Vagina (tissue), 2 donors: ENCODE results near the gene SURF2.

ENCODE experiments used
- CTCF ChIP-seq, 3 experiments: fragments of 450-650 bp in 2 of 3; fragments of 200-600 bp in 1 of 3; sonication (generic) in 1 of 3; IDR thresholded peaks; one replicate each; pipeline ENCODE4 v1.5.1; 2017 to 2019; ENCODE audit warnings: antibody characterized with exemption in 3 of 3, mild to moderate bottlenecking in 2 of 3, moderate library complexity in 2 of 3
- POLR2A ChIP-seq, 2 donors: fragments of 450-650 bp; IDR thresholded peaks; one replicate each; pipeline ENCODE4 v1.6.1; 2017; ENCODE audit warnings: antibody characterized with exemption in 2 of 2, mild to moderate bottlenecking in 2 of 2, moderate library complexity in 2 of 2
- POLR2AphosphoS5 ChIP-seq, 2 donors: sonication (generic); formaldehyde crosslinking; IDR thresholded peaks; one replicate each; pipeline ENCODE4 v1.9.0; 2017; ENCODE audit warnings: antibody characterized with exemption in 2 of 2, mild to moderate bottlenecking in 2 of 2, low read depth in 1 of 2; ENCODE audit not compliant: insufficient read depth in 1 of 2

- TF ChIP-seq POLR2A (IDR thresholded peaks at IDR 0.05) (no peak), POLR2AphosphoS5 (IDR thresholded peaks at IDR 0.05; ENCODE audit: insufficient read depth in 1 of 2, low read depth in 1 of 2) (no peak), CTCF (IDR thresholded peaks at IDR 0.05) (no peak)
Observed at GRCh38 chr9:133389025-133389557, 32.7 kb downstream of the SURF2 start.
